MM.1S (cell line): ENCODE measurements around the gene LBHD2.

Source experiments
- EZH2 ChIP-seq: fragments of 300-600 bp; sonication (generic); optimal IDR thresholded peaks from 2 replicates; pipeline ENCODE3; 2017; ENCODE audit warnings: low read depth, mild to moderate bottlenecking, antibody characterized with exemption, low read length, mixed read lengths
- EZH2phosphoT487 ChIP-seq: fragments of 300-600 bp; sonication (generic); IDR thresholded peaks from 2 replicates; pipeline ENCODE4 v1.6.1; 2018; ENCODE audit warnings: antibody characterized with exemption, low read length
- TF ChIP-seq, protein P1 (sequence below): fragments of 300-600 bp; sonication (generic); IDR thresholded peaks from 2 replicates; pipeline ENCODE4 v1.5.1; 2016; ENCODE audit warnings: antibody characterized with exemption, low read length, mixed read lengths

DNA sequence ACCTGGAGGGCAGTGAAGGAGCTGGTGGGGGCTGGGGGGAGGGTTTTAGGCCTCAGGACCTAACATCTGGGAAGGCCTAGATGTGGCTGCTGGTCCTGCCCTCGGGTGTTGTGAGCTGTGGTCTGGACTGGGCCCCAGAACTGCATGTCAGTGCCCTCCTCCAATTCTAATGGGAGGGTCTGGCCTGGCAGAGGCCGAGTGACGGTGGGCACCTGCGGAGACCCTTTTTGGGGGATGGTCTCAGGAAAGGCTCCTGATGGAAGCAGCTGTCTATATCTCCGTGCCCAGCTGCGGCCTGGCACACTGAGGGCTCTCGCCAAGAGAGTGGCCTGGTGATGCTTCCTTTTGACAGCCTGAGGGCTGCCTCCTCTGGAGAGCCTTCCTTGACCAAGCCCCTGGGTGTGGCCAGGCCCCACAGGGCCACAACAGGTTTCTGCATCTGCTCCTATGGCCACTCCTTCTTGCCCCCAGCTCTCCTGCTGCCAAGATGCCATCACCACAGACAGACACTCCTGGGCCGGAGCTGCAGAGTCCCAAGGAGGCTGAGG, 15.8 kb downstream of the LBHD2 start:
- TF ChIP-seq EZH2: no peak
- TF ChIP-seq, protein P1, sequence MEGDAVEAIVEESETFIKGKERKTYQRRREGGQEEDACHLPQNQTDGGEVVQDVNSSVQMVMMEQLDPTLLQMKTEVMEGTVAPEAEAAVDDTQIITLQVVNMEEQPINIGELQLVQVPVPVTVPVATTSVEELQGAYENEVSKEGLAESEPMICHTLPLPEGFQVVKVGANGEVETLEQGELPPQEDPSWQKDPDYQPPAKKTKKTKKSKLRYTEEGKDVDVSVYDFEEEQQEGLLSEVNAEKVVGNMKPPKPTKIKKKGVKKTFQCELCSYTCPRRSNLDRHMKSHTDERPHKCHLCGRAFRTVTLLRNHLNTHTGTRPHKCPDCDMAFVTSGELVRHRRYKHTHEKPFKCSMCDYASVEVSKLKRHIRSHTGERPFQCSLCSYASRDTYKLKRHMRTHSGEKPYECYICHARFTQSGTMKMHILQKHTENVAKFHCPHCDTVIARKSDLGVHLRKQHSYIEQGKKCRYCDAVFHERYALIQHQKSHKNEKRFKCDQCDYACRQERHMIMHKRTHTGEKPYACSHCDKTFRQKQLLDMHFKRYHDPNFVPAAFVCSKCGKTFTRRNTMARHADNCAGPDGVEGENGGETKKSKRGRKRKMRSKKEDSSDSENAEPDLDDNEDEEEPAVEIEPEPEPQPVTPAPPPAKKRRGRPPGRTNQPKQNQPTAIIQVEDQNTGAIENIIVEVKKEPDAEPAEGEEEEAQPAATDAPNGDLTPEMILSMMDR: no peak
- no peak for TF ChIP-seq EZH2phosphoT487
